Measurements from ENCODE around the gene B3GALT5.

The B3GALT5 gene

DNA sequence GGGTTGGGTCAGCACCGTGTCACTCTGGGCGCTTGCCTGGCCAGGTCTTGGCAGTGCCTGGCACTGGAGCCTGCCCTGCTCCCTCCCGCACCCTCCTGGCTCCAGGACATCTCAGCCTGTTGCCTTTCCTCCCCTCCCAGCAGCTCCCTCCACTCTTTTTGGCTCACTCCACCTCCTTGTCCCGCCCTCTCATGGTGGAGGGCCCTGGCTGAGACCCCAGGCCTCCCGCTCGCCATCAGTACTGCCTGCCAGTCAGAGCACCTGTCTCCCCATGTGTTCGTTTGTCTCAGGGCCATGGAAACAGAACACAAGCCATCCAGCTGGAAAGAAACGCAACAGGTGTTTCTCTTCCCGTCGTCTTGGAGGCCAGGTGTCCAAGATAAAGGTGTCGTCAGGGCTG is 61.0 kb downstream of the B3GALT5 start:
- TF ChIP-seq, protein P1, sequence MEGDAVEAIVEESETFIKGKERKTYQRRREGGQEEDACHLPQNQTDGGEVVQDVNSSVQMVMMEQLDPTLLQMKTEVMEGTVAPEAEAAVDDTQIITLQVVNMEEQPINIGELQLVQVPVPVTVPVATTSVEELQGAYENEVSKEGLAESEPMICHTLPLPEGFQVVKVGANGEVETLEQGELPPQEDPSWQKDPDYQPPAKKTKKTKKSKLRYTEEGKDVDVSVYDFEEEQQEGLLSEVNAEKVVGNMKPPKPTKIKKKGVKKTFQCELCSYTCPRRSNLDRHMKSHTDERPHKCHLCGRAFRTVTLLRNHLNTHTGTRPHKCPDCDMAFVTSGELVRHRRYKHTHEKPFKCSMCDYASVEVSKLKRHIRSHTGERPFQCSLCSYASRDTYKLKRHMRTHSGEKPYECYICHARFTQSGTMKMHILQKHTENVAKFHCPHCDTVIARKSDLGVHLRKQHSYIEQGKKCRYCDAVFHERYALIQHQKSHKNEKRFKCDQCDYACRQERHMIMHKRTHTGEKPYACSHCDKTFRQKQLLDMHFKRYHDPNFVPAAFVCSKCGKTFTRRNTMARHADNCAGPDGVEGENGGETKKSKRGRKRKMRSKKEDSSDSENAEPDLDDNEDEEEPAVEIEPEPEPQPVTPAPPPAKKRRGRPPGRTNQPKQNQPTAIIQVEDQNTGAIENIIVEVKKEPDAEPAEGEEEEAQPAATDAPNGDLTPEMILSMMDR (IDR thresholded peaks at IDR 0.05; ENCODE audit: low read depth, low read length): no peak

DNA sequence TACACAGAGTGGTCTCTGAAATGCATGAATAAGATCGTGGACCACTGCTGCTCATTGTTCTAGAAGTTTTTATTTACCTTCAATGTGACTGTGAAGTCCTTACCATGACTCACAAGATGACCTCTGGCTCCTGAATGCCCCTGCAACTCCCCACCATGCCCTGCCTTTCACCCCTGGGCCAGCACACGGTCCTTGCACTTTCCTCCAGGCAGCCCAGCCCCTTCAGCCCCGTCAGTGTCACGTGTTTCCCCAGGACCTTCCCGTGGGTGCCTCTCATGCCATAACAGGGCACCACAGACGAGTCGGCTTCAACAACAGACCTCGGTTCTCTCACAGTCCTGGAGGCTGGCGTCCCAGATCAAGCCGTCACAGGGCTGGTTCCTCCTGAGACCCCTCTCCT is 62.1 kb downstream of the B3GALT5 start:
- TF ChIP-seq, protein P1 (IDR thresholded peaks at IDR 0.05; ENCODE audit: low read depth, low read length): no peak

More for the DNA sequence above, 61.0 kb downstream of the B3GALT5 start:
- H3K4me3 ChIP-seq (ENCODE audit: low read depth, low read length): no peak overlapping the region

DNA sequence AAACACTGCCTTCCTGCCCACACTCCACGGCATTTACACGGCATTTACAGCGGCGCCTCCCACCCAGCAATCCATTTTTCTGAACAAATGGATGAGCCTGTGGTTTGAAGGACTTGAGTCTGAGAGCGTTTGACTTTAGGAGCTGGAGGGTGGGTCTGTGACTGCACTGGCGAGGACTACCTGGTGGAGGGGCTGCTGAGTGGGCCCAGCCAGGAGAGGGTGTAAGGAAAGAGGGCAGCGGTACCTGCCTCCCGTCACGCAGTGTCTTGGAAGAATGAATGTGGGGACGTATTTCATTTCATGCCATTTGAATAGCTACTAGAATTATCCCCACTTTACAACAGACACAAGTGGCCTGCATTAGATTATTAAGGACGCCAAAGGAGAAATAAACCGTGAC is 62.9 kb downstream of the B3GALT5 start:
- TF ChIP-seq, protein P1 (IDR thresholded peaks at IDR 0.05; ENCODE audit: low read depth, low read length): no peak
- H3K4me3 ChIP-seq (ENCODE audit: low read depth, low read length): no peak overlapping the region

More for the DNA sequence above, 62.1 kb downstream of the B3GALT5 start:
- no peak overlapping the region for H3K4me3 ChIP-seq (ENCODE audit: low read depth, low read length)

DNA sequence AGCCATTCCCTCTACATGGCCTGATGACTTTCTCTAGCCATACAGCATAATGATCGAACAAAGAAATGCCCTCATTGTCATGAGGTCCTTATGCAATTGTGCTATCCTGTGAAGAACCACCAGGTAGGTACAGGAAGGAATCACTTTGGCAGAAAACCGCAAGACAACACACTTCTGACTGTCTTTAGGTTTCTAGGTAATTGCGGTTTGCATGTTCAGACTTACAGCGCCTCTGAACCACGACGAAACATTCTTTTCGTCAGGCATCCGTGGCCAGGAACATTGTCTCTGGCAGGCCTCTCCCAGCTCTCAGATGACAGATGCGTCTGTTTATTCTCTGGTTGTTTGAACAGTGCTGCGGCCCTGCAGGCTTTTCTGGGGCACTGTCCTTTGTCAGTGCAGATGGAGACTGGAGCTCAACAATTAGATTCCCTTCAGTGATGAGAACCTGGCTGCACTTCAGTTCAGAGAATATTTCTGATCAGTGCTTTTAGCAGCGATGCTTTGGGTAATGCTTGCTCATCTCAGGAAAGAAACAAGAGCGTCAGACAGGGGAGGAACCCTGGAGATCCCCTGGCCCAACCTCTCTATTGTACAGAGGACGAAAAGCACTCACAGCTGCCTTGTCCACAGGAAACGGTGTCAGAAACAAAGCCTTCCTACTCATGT is 63.4 kb downstream of the B3GALT5 start:
- TF ChIP-seq, protein P1 (IDR thresholded peaks at IDR 0.05; ENCODE audit: low read depth, low read length): no peak
- H3K4me3 ChIP-seq (ENCODE audit: low read depth, low read length): no peak overlapping the region

DNA sequence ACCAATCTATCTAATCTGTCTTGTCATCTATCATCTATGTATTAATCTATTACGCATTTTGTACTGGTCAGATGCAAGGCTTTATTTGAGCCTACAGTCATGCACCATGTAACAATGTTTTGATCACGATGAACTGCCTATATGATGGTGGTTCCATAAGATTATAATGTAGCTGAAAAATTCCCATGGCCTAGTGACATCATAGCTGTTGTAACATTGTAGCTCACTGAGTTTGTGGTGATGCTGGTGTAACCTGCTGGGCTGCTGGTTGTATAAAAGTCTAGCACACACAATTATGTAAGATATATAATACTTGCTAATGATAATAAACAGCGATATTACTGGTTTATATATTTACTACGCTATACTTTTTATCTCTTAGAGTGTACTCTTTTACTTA is 67.5 kb downstream of the B3GALT5 start:
- no peak overlapping the region for H3K4me3 ChIP-seq (ENCODE audit: low read depth, low read length)
- TF ChIP-seq, protein P1 (IDR thresholded peaks at IDR 0.05; ENCODE audit: low read depth, low read length): no peak

DNA sequence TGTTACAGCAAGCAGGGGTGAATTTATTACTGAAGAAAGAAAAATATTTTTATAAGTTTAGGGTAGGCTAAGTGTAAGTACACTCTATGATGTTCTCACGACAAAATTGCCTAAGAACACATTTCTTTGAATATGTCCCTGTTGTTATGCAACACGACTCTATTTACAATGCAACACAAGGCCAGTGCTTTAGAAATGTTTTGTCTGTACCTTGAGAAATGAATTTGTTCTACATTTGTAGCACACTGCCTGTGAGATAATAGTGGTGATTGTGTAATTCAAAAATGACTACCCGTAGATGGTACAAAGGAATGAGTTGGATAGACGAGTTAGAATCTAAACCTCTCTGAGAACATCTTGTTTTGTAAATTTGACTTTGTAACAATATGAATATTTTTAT is 68.5 kb downstream of the B3GALT5 start:
- TF ChIP-seq, protein P1 (IDR thresholded peaks at IDR 0.05; ENCODE audit: low read depth, low read length): no peak
- no peak overlapping the region for H3K4me3 ChIP-seq (ENCODE audit: low read depth, low read length)

DNA sequence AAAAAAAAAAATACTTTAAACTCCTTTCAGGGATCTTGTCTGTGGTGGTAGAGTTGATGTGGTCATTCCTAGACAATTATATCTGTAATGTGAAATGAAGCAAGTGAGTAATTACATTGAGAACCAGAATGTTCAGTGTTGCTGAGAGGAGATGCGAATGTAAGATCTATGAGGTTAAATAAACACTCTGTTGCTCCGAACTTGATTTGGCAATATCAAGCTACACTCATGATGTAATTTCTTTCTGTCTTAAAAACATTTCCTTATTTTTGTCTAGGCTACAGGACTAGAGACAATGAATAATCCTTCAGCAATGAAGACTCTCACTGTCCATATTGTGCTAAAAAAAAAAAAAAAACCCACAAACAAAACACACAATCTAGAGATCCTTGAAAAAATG is 69.1 kb downstream of the B3GALT5 start:
- TF ChIP-seq, protein P1 (IDR thresholded peaks at IDR 0.05; ENCODE audit: low read depth, low read length): no peak
- no peak overlapping the region for H3K4me3 ChIP-seq (ENCODE audit: low read depth, low read length)
